ENCODE measurements around the gene KLHL22. TPM values are rescaled to one million over a fixed set of nuclear protein-coding genes. Genes with fewer than 3 reads are reported as not detected.
"Not testable (repeated sequence)": the region's sequence is repeated elsewhere in the genome, so short reads cannot be mapped to it uniquely, and the experiment has no call there.

Gene KLHL22
- total and polyA plus RNA-seq, 2 donors (not counting 3 experiments of a cell fraction or from before 2014, with no cell fraction given) = 24.2 to 33.6 TPM

DNA sequence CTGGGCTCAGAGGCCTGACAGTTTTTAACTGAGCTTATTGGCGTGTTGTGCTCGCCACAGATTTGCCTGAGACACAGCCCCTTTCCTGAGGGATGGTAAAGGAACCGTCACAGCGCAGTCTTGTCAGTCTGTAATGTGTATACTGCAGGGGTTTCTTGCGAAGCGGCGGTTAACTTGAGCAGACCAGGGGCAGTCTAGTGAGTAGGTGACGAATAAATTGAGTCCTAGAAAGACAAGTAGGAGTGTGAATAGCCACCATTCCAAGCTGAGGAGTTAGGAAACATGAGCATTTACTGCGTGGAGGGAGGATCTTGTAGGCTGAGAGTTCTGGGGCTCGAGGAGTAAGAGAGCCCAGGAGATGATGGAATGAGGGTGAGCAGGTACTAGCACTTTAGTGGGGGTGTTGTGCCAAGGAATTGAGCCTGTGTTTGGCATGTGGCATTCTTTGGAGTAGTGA, 13.2 kb upstream of the KLHL22 start:
- no peak overlapping the region for H2AFZ ChIP-seq (ENCODE audit: low read depth, low read length)
- POLR2A ChIA-PET = interaction anchor here (1.0 to 1.6 kb wide), 4 partner anchors 9 to 29 kb away, joined by 3 to 8 read pairs (median 4); no protein-coding TSS in a partner anchor
- peak overlapping the region; percentile 84 for H3K27ac ChIP-seq (ENCODE audit: insufficient read depth, low read depth, low read length)
- FAIRE-seq = peak; percentile 44
- peak overlapping the region; percentile 13 to 88 (median 55) for H3K4me3 ChIP-seq (replicated peaks in 1 of 3; ENCODE audit: insufficient read depth in 1 of 3, low read depth in 1 of 3, low read length in 3 of 3)
- peaks cover 32% of the 10 kb centered on the region for H3K4me1 ChIP-seq (ENCODE audit: control insufficient read depth, extremely low read depth, insufficient read depth, low read length)
- no peaks in the 10 kb centered on the region for H3K27me3 ChIP-seq (ENCODE audit: control insufficient read depth in 2 of 2, insufficient read depth in 2 of 2, low read length in 2 of 2)
- peaks cover 9% of the 10 kb centered on the region for H4K20me1 ChIP-seq (replicated peaks; ENCODE audit: control insufficient read depth, extremely low read depth, insufficient read depth, low read length)
- intact Hi-C loops (cut with micrococcal nuclease) (loop anchor here (1.0 to 2.0 kb wide), 3 partner anchors 17 to 52 kb away; no protein-coding TSS in a partner anchor), dilution Hi-C loops (cut with MboI; ENCODE audit: extremely low pct_ligation_motif_present, low sequenced_read_pairs) (no loop called here)
- H3K79me2 ChIP-seq (ENCODE audit: control insufficient read depth, insufficient read depth, low read length) = peaks cover 63% of the 10 kb centered on the region
- peak; percentile 28 for DNase-seq (ENCODE audit: low read depth, low spot score)
- TF ChIP-seq FOS (IDR thresholded peaks at IDR 0.05; ENCODE audit: borderline replicate concordance, insufficient read depth, low read length) (no peak), GATA2 (IDR thresholded peaks at IDR 0.05; ENCODE audit: insufficient read depth, insufficient read length, low read depth, low read length) (no peak), JUN (IDR thresholded peaks at IDR 0.05; ENCODE audit: borderline replicate concordance, insufficient read depth, insufficient read length, low read depth) (no peak), MYC (IDR thresholded peaks at IDR 0.05; ENCODE audit: low read depth, low read length) (no peak), POLR2A (IDR thresholded peaks at IDR 0.05; ENCODE audit: low read depth, low read length) (no peak), EZH2 (IDR thresholded peaks at IDR 0.05; ENCODE audit: borderline replicate concordance, low read depth, low read length, severe bottlenecking) (no peak), POLR2AphosphoS5 (IDR thresholded peaks at IDR 0.05; ENCODE audit: insufficient read depth, low read depth, low read length) (no peak)
- TF ChIP-seq, protein P1, sequence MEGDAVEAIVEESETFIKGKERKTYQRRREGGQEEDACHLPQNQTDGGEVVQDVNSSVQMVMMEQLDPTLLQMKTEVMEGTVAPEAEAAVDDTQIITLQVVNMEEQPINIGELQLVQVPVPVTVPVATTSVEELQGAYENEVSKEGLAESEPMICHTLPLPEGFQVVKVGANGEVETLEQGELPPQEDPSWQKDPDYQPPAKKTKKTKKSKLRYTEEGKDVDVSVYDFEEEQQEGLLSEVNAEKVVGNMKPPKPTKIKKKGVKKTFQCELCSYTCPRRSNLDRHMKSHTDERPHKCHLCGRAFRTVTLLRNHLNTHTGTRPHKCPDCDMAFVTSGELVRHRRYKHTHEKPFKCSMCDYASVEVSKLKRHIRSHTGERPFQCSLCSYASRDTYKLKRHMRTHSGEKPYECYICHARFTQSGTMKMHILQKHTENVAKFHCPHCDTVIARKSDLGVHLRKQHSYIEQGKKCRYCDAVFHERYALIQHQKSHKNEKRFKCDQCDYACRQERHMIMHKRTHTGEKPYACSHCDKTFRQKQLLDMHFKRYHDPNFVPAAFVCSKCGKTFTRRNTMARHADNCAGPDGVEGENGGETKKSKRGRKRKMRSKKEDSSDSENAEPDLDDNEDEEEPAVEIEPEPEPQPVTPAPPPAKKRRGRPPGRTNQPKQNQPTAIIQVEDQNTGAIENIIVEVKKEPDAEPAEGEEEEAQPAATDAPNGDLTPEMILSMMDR (IDR thresholded peaks at IDR 0.05; ENCODE audit: extremely low read depth in 1 of 2, insufficient read depth in 1 of 2, low read depth in 1 of 2, low read length in 2 of 2) = no peak
- TF ChIP-seq, protein P2, sequence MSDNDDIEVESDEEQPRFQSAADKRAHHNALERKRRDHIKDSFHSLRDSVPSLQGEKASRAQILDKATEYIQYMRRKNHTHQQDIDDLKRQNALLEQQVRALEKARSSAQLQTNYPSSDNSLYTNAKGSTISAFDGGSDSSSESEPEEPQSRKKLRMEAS (IDR thresholded peaks at IDR 0.05; ENCODE audit: insufficient read depth, insufficient read length) = no peak
- CTCF ChIA-PET = interaction anchor here (1.1 to 2.3 kb wide), 7 partner anchors 11 to 91 kb away, joined by 3 to 15 read pairs (median 5); no protein-coding TSS in a partner anchor
- BruUV-seq (replicated peaks) = TSS peak; percentile 92
- H3K4me2 ChIP-seq (ENCODE audit: insufficient read depth, low read length) = peak overlapping the region; percentile 96
- H3K9me3 ChIP-seq (replicated peaks; ENCODE audit: control insufficient read depth, insufficient read depth, low read length) = no peaks in the 10 kb centered on the region
- peak overlapping the region; percentile 97 for H3K9ac ChIP-seq (replicated peaks; ENCODE audit: extremely low read depth, insufficient read depth, low read length)
- H3K36me3 ChIP-seq (ENCODE audit: control insufficient read depth in 2 of 2, extremely low read depth in 1 of 2, insufficient read depth in 2 of 2, low read length in 2 of 2) = peaks cover 0 to 2% of the 10 kb centered on the region in 2 experiments
- no peaks in the 10 kb centered on the region for H3K9me1 ChIP-seq (replicated peaks; ENCODE audit: control insufficient read depth, extremely low read depth, insufficient read depth, low read length)

DNA sequence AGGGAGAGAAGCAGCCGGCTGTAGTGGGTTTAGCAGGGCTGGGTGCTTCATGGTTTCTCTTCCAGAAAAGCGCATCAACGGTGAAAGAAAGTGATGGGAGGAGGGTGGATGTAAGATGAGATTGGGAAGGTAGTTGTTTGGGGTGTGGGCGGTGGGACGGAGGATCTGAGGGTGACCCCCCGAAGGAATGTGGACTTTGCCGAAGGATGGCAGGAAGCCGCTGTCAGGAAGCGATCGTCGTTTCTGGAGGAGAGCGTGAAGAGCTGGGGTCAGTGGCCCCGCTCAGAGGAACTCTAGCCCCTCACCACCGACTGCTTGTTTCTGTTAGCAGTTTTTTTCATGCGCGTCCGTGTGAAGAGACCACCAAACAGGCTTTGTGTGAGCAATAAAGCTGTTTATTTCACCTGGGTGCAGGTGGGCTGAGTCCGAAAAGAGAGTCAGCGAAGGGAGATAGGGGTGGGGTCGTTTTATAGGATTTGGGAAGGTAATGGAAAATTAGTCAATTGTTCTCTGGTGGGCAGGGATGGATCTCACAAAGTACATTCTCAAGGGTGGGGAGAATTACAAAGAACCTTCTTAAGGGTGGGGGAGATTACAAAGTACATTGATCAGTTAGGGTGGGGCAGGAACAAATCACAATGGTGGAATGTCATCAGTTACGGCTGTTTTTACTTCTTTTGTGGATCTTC, 12.6 kb upstream of the KLHL22 start:
- dilution Hi-C loops (cut with MboI; ENCODE audit: extremely low pct_ligation_motif_present, low sequenced_read_pairs); FAIRE-seq; H4K20me1 ChIP-seq (replicated peaks; ENCODE audit: control insufficient read depth, extremely low read depth, insufficient read depth, low read length); DNase-seq (ENCODE audit: low read depth, low spot score); H3K36me3 ChIP-seq (ENCODE audit: control insufficient read depth in 2 of 2, extremely low read depth in 1 of 2, insufficient read depth in 2 of 2, low read length in 2 of 2); BruUV-seq (replicated peaks); H3K27me3 ChIP-seq (ENCODE audit: control insufficient read depth in 2 of 2, insufficient read depth in 2 of 2, low read length in 2 of 2); H3K9me3 ChIP-seq (replicated peaks; ENCODE audit: control insufficient read depth, insufficient read depth, low read length); H2AFZ ChIP-seq (ENCODE audit: low read depth, low read length); H3K9me1 ChIP-seq (replicated peaks; ENCODE audit: control insufficient read depth, extremely low read depth, insufficient read depth, low read length): not testable (repeated sequence)
- intact Hi-C loops (cut with micrococcal nuclease) = loop anchor here (2.0 kb wide), 1 partner anchor 53 kb away; no protein-coding TSS in a partner anchor
- peak overlapping the region; percentile 96 for H3K4me2 ChIP-seq (ENCODE audit: insufficient read depth, low read length)
- ChIA-PET POLR2A (interaction anchor here (0.5 to 1.6 kb wide), 3 partner anchors 12 to 144 kb away, joined by 3 to 7 read pairs (median 4); no protein-coding TSS in a partner anchor), CTCF (interaction anchor here (0.9 to 1.9 kb wide), 6 partner anchors 11 to 90 kb away, joined by 3 to 6 read pairs (median 5); no protein-coding TSS in a partner anchor)
- H3K4me3 ChIP-seq (replicated peaks in 1 of 3; ENCODE audit: insufficient read depth in 1 of 3, low read depth in 1 of 3, low read length in 3 of 3) = peak overlapping the region; percentile 55 to 88 (median 63)
- peak overlapping the region; percentile 84 for H3K27ac ChIP-seq (ENCODE audit: insufficient read depth, low read depth, low read length)
- peak overlapping the region; percentile 97 for H3K9ac ChIP-seq (replicated peaks; ENCODE audit: extremely low read depth, insufficient read depth, low read length)
- peaks cover 57% of the 10 kb centered on the region for H3K79me2 ChIP-seq (ENCODE audit: control insufficient read depth, insufficient read depth, low read length)
- H3K4me1 ChIP-seq (ENCODE audit: control insufficient read depth, extremely low read depth, insufficient read depth, low read length) = peaks cover 33% of the 10 kb centered on the region

All from endothelial cell of umbilical vein (primary cell).